A172 (cell line): ENCODE results near the gene ATP9B. TPM values are rescaled to one million over a fixed set of nuclear protein-coding genes. Genes with fewer than 3 reads are reported as not detected.
"Not testable (repeated sequence)": the region's sequence is repeated elsewhere in the genome, so short reads cannot be mapped to it uniquely, and the experiment has no call there.

ENCODE experiments used
- DNase-seq: peaks from one replicate; pipeline ENCODE4 v3.0.0-alpha.2; 2015; ENCODE audit warnings: low spot score
- total RNA-seq: library from RNA; depleted of rRNA; stranded (reverse); fragments of >200 nt; shearing (Covaris generic); gene quantifications from 2 replicates; pipeline ENCODE4 v1.2.3, GENCODE V29; 2014

ATP9B gene
- total RNA-seq, 1 experiment from 2014 or later, result 8.0 TPM

- no peak for DNase-seq
These were observed 291.7 kb downstream of the ATP9B start for GRCh38 chr18:79360933-79361332.

GRCh38 chr18:79361766-79362522 is 292.8 kb downstream of the ATP9B start:
- peak; percentile 75 for DNase-seq

GRCh38 chr18:79365701-79366100 is 296.5 kb downstream of the ATP9B start:
- no peak for DNase-seq

- DNase-seq, result no peak
These were observed 297.2 kb downstream of the ATP9B start for GRCh38 chr18:79366177-79367094.

GRCh38 chr18:79367480-79367879 is 298.3 kb downstream of the ATP9B start:
- no peak for DNase-seq

GRCh38 chr18:79367989-79368388 is 298.8 kb downstream of the ATP9B start:
- no peak for DNase-seq

- DNase-seq, result no peak
These were observed 299.5 kb downstream of the ATP9B start for GRCh38 chr18:79368681-79369080.

GRCh38 chr18:79371561-79372121 is 302.4 kb downstream of the ATP9B start:
- DNase-seq, result no peak

- DNase-seq, result no peak
These were observed 303.3 kb downstream of the ATP9B start for GRCh38 chr18:79372461-79372860.

GRCh38 chr18:79372991-79373390 is 303.8 kb downstream of the ATP9B start:
- DNase-seq, result no peak

- DNase-seq, result no peak
These were observed 304.5 kb downstream of the ATP9B start for GRCh38 chr18:79373736-79374135.

GRCh38 chr18:79374408-79375171 is 305.4 kb downstream of the ATP9B start:
- no peak for DNase-seq

GRCh38 chr18:79375441-79376154 is 306.4 kb downstream of the ATP9B start:
- DNase-seq, result no peak

GRCh38 chr18:79376661-79377060 is 307.5 kb downstream of the ATP9B start:
- DNase-seq, result not testable (repeated sequence)

GRCh38 chr18:79377187-79377891 is 308.1 kb downstream of the ATP9B start:
- no peak for DNase-seq

- no peak for DNase-seq
These were observed 309.5 kb downstream of the ATP9B start for GRCh38 chr18:79378536-79379250.

- no peak for DNase-seq
These were observed 310.2 kb downstream of the ATP9B start for GRCh38 chr18:79379251-79379905.

- no peak for DNase-seq
These were observed 311.0 kb downstream of the ATP9B start for GRCh38 chr18:79379931-79380815.
